NT2/D1 (cell line): Measurements from ENCODE around the gene SLFN12L.

Source experiments
- SUZ12 ChIP-seq: IDR thresholded peaks from 2 replicates; pipeline ENCODE4 v1.6.1; 2011; ENCODE audit not compliant: insufficient read length, insufficient read depth; ENCODE audit errors: extremely low read depth
- YY1 ChIP-seq: IDR thresholded peaks from 2 replicates; pipeline ENCODE4 v1.6.1; 2011; ENCODE audit not compliant: insufficient read length, insufficient read depth

- no peak for TF ChIP-seq SUZ12
- no peak for TF ChIP-seq YY1
Observed at GRCh38 chr17:35553310-35553709, 15.8 kb upstream of the SLFN12L start.
